ENCODE measurements around the gene CHGA.

The CHGA gene

GRCh38 chr14:92944976-92945375, 22.0 kb downstream of the CHGA start:
- DNase-seq (ENCODE audit: low read depth in 2 of 2) = no peak

- no peak for DNase-seq (ENCODE audit: low read depth in 2 of 2)
Observed at GRCh38 chr14:92945544-92945943, 22.6 kb downstream of the CHGA start.

GRCh38 chr14:92945959-92946846, 23.3 kb downstream of the CHGA start:
- no peak for DNase-seq (ENCODE audit: low read depth in 2 of 2)

- no peak for DNase-seq (ENCODE audit: low read depth in 2 of 2)
Observed at GRCh38 chr14:92946847-92947545, 24.0 kb downstream of the CHGA start.

GRCh38 chr14:92948647-92949046, 25.7 kb downstream of the CHGA start:
- DNase-seq (ENCODE audit: low read depth in 2 of 2) = no peak

- no peak for DNase-seq (ENCODE audit: low read depth in 2 of 2)
Observed at GRCh38 chr14:92949496-92950192, 26.7 kb downstream of the CHGA start.

- DNase-seq (ENCODE audit: low read depth in 2 of 2) = no peak
Observed at GRCh38 chr14:92950193-92950540, 27.2 kb downstream of the CHGA start.

- DNase-seq (ENCODE audit: low read depth in 2 of 2) = no peak
Observed at GRCh38 chr14:92950773-92951172, 27.8 kb downstream of the CHGA start.

- DNase-seq (ENCODE audit: low read depth in 2 of 2) = no peak
Observed at GRCh38 chr14:92951261-92951660, 28.3 kb downstream of the CHGA start.

- peak; percentile 46 to 53 for DNase-seq (ENCODE audit: low read depth in 2 of 2)
Observed at GRCh38 chr14:92951912-92952471, 29.0 kb downstream of the CHGA start.

- no peak for DNase-seq (ENCODE audit: low read depth in 2 of 2)
Observed at GRCh38 chr14:92952481-92953298, 29.7 kb downstream of the CHGA start.

GRCh38 chr14:92953526-92953925, 30.6 kb downstream of the CHGA start:
- DNase-seq (ENCODE audit: low read depth in 2 of 2) = no peak

- no peak for DNase-seq (ENCODE audit: low read depth in 2 of 2)
Observed at GRCh38 chr14:92954933-92955332, 32.0 kb downstream of the CHGA start.

- DNase-seq (ENCODE audit: low read depth in 2 of 2) = no peak
Observed at GRCh38 chr14:92955381-92955780, 32.4 kb downstream of the CHGA start.

GRCh38 chr14:92956961-92957360, 34.0 kb downstream of the CHGA start:
- no peak for DNase-seq (ENCODE audit: low read depth in 2 of 2)

- no peak for DNase-seq (ENCODE audit: low read depth in 2 of 2)
Observed at GRCh38 chr14:92958373-92959188, 35.6 kb downstream of the CHGA start.

- no peak for DNase-seq (ENCODE audit: low read depth in 2 of 2)
Observed at GRCh38 chr14:92959189-92959531, 36.2 kb downstream of the CHGA start.

- no peak for DNase-seq (ENCODE audit: low read depth in 2 of 2)
Observed at GRCh38 chr14:92959761-92960680, 37.1 kb downstream of the CHGA start.
